GM19238 (cell line): Measurements from ENCODE around the gene SYT11.
"Not testable (repeated sequence)": the region's sequence is repeated elsewhere in the genome, so short reads cannot be mapped to it uniquely, and the experiment has no call there.

ENCODE experiments used
- DNase-seq: peaks from one replicate; pipeline ENCODE4 v3.0.0; 2011; ENCODE audit warnings: low spot score; ENCODE audit not compliant: insufficient read length

The SYT11 gene

GRCh38 chr1:155898888-155899287 lies 39.5 kb downstream of the SYT11 start:
- no peak for DNase-seq

GRCh38 chr1:155899683-155900082 lies 40.3 kb downstream of the SYT11 start:
- DNase-seq = no peak

GRCh38 chr1:155900161-155900560 lies 40.8 kb downstream of the SYT11 start:
- no peak for DNase-seq

- DNase-seq = no peak
Measured at GRCh38 chr1:155904261-155904660, 44.9 kb downstream of the SYT11 start.

- DNase-seq = no peak
Measured at GRCh38 chr1:155909894-155910293, 50.5 kb downstream of the SYT11 start.

GRCh38 chr1:155910621-155911121 lies 51.3 kb downstream of the SYT11 start:
- DNase-seq = no peak

GRCh38 chr1:155911156-155912055 lies 52.0 kb downstream of the SYT11 start, which contains the start of gene RIT1:
RIT1 (minus strand) TSS chr1:155911349; CDS start chr1:155910761, 588 bp downstream.
- peak; percentile 74 for DNase-seq

GRCh38 chr1:155912056-155912536 lies 52.7 kb downstream of the SYT11 start:
- DNase-seq = no peak

- DNase-seq = no peak
Measured at GRCh38 chr1:155913969-155914757, 54.8 kb downstream of the SYT11 start.

GRCh38 chr1:155918660-155919059 lies 59.3 kb downstream of the SYT11 start:
- no peak for DNase-seq

GRCh38 chr1:155919801-155920200 lies 60.4 kb downstream of the SYT11 start:
- no peak for DNase-seq

GRCh38 chr1:155920717-155921116 lies 61.4 kb downstream of the SYT11 start:
- no peak for DNase-seq

- DNase-seq = no peak
Measured at GRCh38 chr1:155925506-155925905, 66.1 kb downstream of the SYT11 start.

GRCh38 chr1:155929057-155929456 lies 69.7 kb downstream of the SYT11 start:
- no peak for DNase-seq

GRCh38 chr1:155930725-155931124 lies 71.4 kb downstream of the SYT11 start:
- not testable (repeated sequence) for DNase-seq

- DNase-seq = no peak
Measured at GRCh38 chr1:155931332-155932038, 72.1 kb downstream of the SYT11 start.

GRCh38 chr1:155932081-155932480 lies 72.7 kb downstream of the SYT11 start:
- DNase-seq = no peak

GRCh38 chr1:155932487-155932886 lies 73.1 kb downstream of the SYT11 start:
- no peak for DNase-seq

GRCh38 chr1:155933591-155934096 lies 74.3 kb downstream of the SYT11 start:
- no peak for DNase-seq

GRCh38 chr1:155934097-155934935 lies 74.9 kb downstream of the SYT11 start, which contains the start of gene KHDC4:
KHDC4 (minus strand) TSS chr1:155934413; CDS start chr1:155934373, 40 bp downstream.
- peak; percentile 88 for DNase-seq
